K562 (cell line): ENCODE data around the gene DPH1. TPM values are rescaled to one million over a fixed set of nuclear protein-coding genes. Genes with fewer than 3 reads are reported as not detected.

Experiments
- ARHGAP35 ChIP-seq: fragments of 450-650 bp; IDR thresholded peaks from 2 replicates; pipeline ENCODE4 v1.6.1; 2018; ENCODE audit not compliant: partially characterized antibody
- BCLAF1 ChIP-seq, 2 experiments: fragments of 450-650 bp in 1 of 2; IDR thresholded peaks; 2 replicates each; pipeline ENCODE4 v1.6.1; 2011 to 2017; ENCODE audit warnings: low read depth in 2 of 2, antibody characterized with exemption in 1 of 2, borderline replicate concordance in 1 of 2, low read length in 1 of 2, mild to moderate bottlenecking in 1 of 2, mixed read lengths in 1 of 2; ENCODE audit not compliant: control insufficient read depth in 1 of 2
- E4F1 ChIP-seq: fragments of 250-450 bp; sonication (Bioruptor Pico); IDR thresholded peaks from 2 replicates; pipeline ENCODE4 v1.5.0; 2021; ENCODE audit warnings: mild to moderate bottlenecking, borderline replicate concordance
- HDAC1 ChIP-seq, 2 experiments: fragments of 450-650 bp; IDR thresholded peaks; 2 replicates each; pipeline ENCODE4 v1.6.1; 2016 to 2017; ENCODE audit warnings: inconsistent platforms in 1 of 2, mild to moderate bottlenecking in 1 of 2, moderate library complexity in 1 of 2
- HDAC6 ChIP-seq: IDR thresholded peaks from 2 replicates; pipeline ENCODE4 v1.6.1; 2012; ENCODE audit warnings: low read depth, mild to moderate bottlenecking, control low read depth, inconsistent platforms, low read length, moderate library complexity
- RUNX1 ChIP-seq: sonication (generic); IDR thresholded peaks from 2 replicates; pipeline ENCODE4 v1.6.1; 2016; ENCODE audit warnings: antibody characterized with exemption, low read depth
- ZNF639 ChIP-seq, 2 experiments: fragments of 200-800 bp in 1 of 2; sonication (Bioruptor generic) in 1 of 2; sonication (generic) in 1 of 2; formaldehyde crosslinking in 1 of 2; IDR thresholded peaks in 1 of 2; conservative IDR thresholded peaks in 1 of 2; 2 replicates each; pipeline versions ENCODE4 v1.5.0 to v1.6.1; 2016 to 2020; ENCODE audit warnings: missing compliant biosample characterization in 1 of 2, missing genetic modification characterization in 1 of 2, missing genetic modification reagents in 1 of 2
- polyA plus RNA-seq, 8 experiments: library from polyadenylated mRNA; depleted of rRNA in 4 of 8; stranded (reverse) in 5 of 8; unstranded in 3 of 8; fragments of >200 nt; fragmentation: Nextera tagmentation in 2 of 8; fragmentation: Illumina TruSeq in 1 of 8; extraction: Ambion mirVana in 2 of 8; extraction: Trizol in 1 of 8; gene quantifications; 2 replicates each; pipeline versions ENCODE4 v1.2.1 to v1.2.3, GENCODE V29; 2011 to 2014; ENCODE audit warnings: inconsistent platforms in 1 of 8, missing spikeins in 1 of 8
- total RNA-seq, 7 experiments: library from RNA; depleted of rRNA in 6 of 7; stranded (reverse); fragments of >200 nt in 6 of 7; fragmentation: Illumina TruSeq in 2 of 7; extraction: Trizol in 2 of 7; gene quantifications; 2 replicates each; pipeline versions ENCODE4 v1.2.1 to v1.2.3, GENCODE V29; 2011 to 2021; ENCODE audit warnings: low replicate concordance in 1 of 7
- TF ChIP-seq, protein P1 (sequence below): IDR thresholded peaks from 3 replicates; pipeline ENCODE4 v1.6.1; 2011; ENCODE audit warnings: borderline replicate concordance, mild to moderate bottlenecking; ENCODE audit not compliant: insufficient read length, insufficient read depth
- TF ChIP-seq, protein P2 (sequence below), 2 experiments: fragments of 450-650 bp; conservative IDR thresholded peaks; 2 replicates each; pipeline ENCODE4 v1.6.1; 2017; ENCODE audit warnings: mild to moderate bottlenecking in 2 of 2, moderate library complexity in 2 of 2

DPH1 gene
- total and polyA plus RNA-seq, 9 of the 15 experiments (the other 6 are each of a cell fraction or from before 2014, with no cell fraction given), result 0.42 to 40.6 (median 20.2) TPM

GRCh38 chr17:2060681-2061440, 30.9 kb downstream of the DPH1 start (continued):
- TF ChIP-seq BCLAF1 (IDR thresholded peaks at IDR 0.05; ENCODE audit: borderline replicate concordance in 1 of 2, control insufficient read depth in 1 of 2, low read depth in 2 of 2, low read length in 1 of 2) (no peak), HDAC1 (IDR thresholded peaks at IDR 0.05) (no peak), E4F1 (CRISPR knock-in tag) (no peak), ZNF639 (CRISPR knock-in tag; conservative IDR thresholded peaks at IDR 0.05 in 1 of 2, IDR thresholded peaks at IDR 0.05 in 1 of 2) (no peak), RUNX1 (no peak), HDAC6 (no peak), ARHGAP35 (no peak)
- TF ChIP-seq, protein P1, sequence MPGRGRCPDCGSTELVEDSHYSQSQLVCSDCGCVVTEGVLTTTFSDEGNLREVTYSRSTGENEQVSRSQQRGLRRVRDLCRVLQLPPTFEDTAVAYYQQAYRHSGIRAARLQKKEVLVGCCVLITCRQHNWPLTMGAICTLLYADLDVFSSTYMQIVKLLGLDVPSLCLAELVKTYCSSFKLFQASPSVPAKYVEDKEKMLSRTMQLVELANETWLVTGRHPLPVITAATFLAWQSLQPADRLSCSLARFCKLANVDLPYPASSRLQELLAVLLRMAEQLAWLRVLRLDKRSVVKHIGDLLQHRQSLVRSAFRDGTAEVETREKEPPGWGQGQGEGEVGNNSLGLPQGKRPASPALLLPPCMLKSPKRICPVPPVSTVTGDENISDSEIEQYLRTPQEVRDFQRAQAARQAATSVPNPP, result no peak
- TF ChIP-seq, protein P2, sequence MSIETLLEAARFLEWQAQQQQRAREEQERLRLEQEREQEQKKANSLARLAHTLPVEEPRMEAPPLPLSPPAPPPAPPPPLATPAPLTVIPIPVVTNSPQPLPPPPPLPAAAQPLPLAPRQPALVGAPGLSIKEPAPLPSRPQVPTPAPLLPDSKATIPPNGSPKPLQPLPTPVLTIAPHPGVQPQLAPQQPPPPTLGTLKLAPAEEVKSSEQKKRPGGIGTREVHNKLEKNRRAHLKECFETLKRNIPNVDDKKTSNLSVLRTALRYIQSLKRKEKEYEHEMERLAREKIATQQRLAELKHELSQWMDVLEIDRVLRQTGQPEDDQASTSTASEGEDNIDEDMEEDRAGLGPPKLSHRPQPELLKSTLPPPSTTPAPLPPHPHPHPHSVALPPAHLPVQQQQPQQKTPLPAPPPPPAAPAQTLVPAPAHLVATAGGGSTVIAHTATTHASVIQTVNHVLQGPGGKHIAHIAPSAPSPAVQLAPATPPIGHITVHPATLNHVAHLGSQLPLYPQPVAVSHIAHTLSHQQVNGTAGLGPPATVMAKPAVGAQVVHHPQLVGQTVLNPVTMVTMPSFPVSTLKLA (conservative IDR thresholded peaks at IDR 0.05), result no peak
